GM04504 (cell line): ENCODE results near the gene MYO7B.
A peak's percentile ranks its signal among the peaks of the same experiment; 100 is the strongest.
"Not testable (repeated sequence)": the region's sequence is repeated elsewhere in the genome, so short reads cannot be mapped to it uniquely, and the experiment has no call there.

Experiments used
- DNase-seq: peaks from one replicate; pipeline ENCODE4 v3.0.0-alpha.2; 2012; ENCODE audit warnings: low read depth

MYO7B gene

GRCh38 chr2:127524198-127524834 lies 11.2 kb upstream of the MYO7B start:
- not testable (repeated sequence) for DNase-seq

- DNase-seq, result no peak
Measured at GRCh38 chr2:127525691-127526131, 9.8 kb upstream of the MYO7B start.

- peak; percentile 94 for DNase-seq
Measured at GRCh38 chr2:127526132-127527000, 9.1 kb upstream of the MYO7B start, which contains the start of gene IWS1. TSS of gene IWS1 (minus strand) at chr2:127526489. CDS start at chr2:127526208, 281 bp downstream.

- DNase-seq, result no peak
Measured at GRCh38 chr2:127527001-127527804, 8.3 kb upstream of the MYO7B start.

GRCh38 chr2:127528487-127528886 lies 7.0 kb upstream of the MYO7B start:
- no peak for DNase-seq

GRCh38 chr2:127529416-127529815 lies 6.1 kb upstream of the MYO7B start:
- DNase-seq, result not testable (repeated sequence)

- DNase-seq, result no peak
Measured at GRCh38 chr2:127530245-127531140, 5.0 kb upstream of the MYO7B start.

GRCh38 chr2:127531221-127531648 lies 4.2 kb upstream of the MYO7B start:
- DNase-seq, result no peak

- DNase-seq, result no peak
Measured at GRCh38 chr2:127532296-127532695, 3.2 kb upstream of the MYO7B start.

- DNase-seq, result no peak
Measured at GRCh38 chr2:127535918-127536317, 435 bp downstream of the MYO7B start.

- no peak for DNase-seq
Measured at GRCh38 chr2:127536707-127537541, 1.4 kb downstream of the MYO7B start.

- no peak for DNase-seq
Measured at GRCh38 chr2:127537644-127538043, 2.2 kb downstream of the MYO7B start.

GRCh38 chr2:127541809-127542208 lies 6.3 kb downstream of the MYO7B start:
- DNase-seq, result no peak

GRCh38 chr2:127542231-127542630 lies 6.7 kb downstream of the MYO7B start:
- no peak for DNase-seq

GRCh38 chr2:127543013-127543501 lies 7.6 kb downstream of the MYO7B start:
- not testable (repeated sequence) for DNase-seq

GRCh38 chr2:127545189-127545588 lies 9.7 kb downstream of the MYO7B start:
- no peak for DNase-seq

- DNase-seq, result no peak
Measured at GRCh38 chr2:127545796-127546195, 10.3 kb downstream of the MYO7B start.

GRCh38 chr2:127546797-127547196 lies 11.3 kb downstream of the MYO7B start:
- DNase-seq, result no peak

- no peak for DNase-seq
Measured at GRCh38 chr2:127551221-127551930, 15.9 kb downstream of the MYO7B start.

- DNase-seq, result no peak
Measured at GRCh38 chr2:127552336-127552735, 16.9 kb downstream of the MYO7B start.
